GM18868 (cell line): ENCODE results near the gene CDNF.
"Not testable (repeated sequence)": the region's sequence is repeated elsewhere in the genome, so short reads cannot be mapped to it uniquely, and the experiment has no call there.

Experiments
- ATAC-seq: cut with Tn5 transposase; IDR thresholded peaks from one replicate; pipeline ENCODE4 v1.9.1; 2021; ENCODE audit warnings: mild to moderate bottlenecking, moderate library complexity; ENCODE audit not compliant: unreplicated experiment

Gene CDNF

DNA sequence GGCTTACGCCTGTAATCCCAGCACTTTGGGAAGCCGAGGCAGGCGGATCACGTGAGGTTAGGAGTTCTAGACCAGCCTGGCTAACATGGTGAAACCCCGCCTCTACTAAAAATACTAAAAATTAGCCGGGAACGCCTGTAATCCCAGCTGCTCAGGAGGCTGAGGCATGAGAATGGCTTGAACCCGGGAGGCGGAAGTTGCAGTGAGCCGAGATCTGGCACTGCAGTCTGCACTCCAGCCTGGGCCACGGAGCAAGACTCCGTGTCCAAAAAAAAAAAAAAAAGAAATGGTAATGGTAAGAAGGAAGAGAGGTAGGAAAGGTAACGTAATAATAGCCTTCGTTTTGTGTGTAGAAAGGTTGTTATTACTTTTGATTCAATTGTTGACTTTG lies 1.5 kb upstream of the CDNF start:
- no peak for ATAC-seq

DNA sequence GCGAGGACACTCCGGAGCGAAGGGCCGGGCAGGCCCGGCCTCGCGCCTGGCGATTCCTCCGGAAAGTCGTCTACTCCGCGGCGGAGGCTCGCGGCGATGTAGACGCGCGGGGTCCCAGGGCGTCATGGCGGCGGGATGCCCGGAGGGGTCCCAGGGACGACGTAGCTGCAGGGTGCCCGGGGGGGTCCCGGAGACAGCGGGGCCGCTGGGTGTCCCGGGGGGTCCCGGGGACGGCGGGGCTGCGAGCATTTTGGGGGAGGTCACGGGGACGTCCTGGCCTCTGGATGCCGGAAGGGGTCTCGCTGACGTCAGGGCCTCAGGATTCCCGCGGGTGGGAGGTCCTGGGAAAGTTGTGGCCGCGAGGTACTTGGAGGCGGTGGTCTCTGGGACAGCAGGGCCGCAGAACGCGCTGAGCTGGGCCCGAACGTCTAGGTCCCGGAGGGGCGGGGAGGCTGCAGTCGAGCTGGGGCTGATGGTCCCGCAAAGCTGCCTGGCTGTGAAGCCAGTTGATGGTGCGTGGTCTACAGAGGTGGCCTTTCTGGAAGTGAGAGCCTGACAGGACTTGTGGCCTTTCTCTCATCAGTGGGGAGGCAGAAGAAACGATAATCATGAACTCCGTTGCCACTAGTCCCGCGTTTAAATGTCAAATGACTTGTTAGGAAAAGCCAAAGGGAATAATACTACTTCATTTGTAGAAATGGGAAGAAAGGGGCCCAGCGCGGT lies 906 bp upstream of the CDNF start:
- ATAC-seq, result peak; percentile 2

DNA sequence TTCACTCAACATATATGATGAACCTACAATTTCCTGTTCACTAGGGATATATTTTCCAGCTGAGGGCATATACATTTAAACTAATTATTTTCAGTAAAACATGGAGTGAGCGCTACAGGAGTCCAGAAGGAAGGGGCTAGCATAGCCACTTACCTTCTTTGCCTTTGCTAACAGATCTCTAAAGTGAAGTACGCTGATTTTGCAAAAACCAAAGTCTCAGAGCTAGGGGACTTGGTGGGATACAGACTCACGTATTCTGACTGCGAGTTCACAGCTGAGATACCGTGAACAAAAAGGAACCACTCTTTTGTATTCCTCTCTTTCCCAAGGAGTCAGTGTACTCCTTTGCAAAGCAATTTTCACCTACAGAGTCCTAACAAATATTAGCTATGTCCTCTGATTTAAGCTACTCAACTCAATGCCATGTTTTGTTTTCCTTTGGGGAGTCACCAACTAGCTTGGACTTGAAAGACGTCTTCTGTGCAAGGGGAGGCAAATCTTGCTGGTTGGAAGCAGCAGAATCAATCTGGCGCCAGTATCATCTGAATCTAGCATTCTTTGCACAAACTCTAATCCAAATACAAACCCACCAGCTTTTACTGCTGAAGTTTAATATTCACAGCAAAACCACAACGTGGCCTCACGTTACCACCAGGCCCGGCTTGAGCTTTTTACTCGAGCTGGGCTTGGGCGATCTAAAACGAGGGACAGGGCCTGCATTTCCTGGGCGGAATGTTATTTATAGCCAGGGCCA lies 657 bp downstream of the CDNF start:
- no peak for ATAC-seq

DNA sequence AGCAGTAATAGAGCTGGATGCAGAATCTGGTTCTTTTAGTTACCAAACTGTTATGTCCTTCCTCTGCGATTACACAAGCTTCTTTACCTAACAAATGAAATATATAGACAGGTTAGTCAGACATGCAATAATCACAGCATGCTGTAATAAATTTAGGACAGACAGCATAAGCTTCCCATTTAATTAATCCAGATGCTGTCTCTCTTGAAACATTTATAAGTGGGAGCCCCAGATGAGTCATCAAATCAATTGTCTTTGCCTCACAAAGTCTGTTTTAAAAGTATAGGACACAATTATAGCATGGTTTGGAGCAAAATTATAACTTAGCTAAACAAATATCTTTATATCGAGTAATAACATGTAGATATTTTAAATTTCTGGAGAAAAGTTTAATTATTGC lies 1.6 kb downstream of the CDNF start:
- no peak for ATAC-seq

DNA sequence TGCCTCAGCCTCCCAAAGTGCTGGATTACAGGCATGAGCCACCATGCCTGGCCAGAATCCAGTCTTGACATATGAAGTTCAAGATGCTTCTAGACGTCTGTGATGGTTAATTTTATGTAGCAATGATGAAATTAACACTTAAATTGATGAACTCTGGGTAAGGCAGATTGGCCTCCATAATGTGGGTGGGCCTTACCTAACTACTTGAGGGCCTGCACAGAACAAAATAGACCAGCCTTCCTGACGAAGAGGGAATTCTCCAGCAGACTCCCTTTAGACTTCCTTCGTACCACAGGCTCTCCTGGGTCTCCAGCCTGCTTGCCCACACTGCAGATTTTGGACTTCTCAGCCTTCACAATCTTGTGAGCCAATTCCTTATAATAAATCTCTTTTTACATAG lies 4.7 kb downstream of the CDNF start:
- ATAC-seq, result no peak

DNA sequence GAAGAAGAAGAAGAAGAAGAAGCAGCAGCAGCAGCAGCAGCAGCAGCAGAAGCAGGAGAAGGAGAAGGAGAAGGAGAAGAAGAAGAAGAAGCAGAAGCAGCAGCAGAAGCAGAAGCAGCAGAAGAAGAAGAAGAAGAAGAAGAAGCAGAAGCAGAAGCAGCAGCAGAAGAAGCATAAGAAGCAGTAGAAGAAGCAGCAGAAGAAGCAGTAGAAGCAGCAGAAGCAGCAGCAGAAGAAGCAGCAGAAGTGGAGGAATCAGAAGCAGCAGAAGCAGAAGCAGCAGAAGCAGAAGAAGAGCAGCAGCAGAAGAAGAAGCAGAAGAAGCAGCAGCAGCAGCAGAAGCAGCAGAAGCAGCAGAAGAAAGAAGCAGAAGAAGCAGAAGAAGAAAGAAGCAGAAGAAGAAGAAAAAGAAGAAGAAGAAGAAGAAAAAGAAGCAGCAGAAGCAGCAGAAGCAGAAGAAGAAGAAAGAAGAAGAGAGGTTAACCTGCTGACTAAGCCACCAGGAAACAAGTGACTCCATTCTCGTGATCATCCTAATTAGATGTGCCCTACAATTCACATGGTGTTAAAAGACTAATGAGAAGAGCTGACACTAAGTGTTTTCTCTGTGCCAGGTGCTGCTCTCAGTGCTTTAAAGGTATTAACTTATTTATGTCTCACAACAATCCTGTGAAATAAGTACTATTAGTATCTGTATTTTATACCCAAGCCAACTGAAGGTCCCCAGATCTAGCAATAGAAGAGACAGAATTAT lies 11.6 kb downstream of the CDNF start:
- no peak for ATAC-seq

DNA sequence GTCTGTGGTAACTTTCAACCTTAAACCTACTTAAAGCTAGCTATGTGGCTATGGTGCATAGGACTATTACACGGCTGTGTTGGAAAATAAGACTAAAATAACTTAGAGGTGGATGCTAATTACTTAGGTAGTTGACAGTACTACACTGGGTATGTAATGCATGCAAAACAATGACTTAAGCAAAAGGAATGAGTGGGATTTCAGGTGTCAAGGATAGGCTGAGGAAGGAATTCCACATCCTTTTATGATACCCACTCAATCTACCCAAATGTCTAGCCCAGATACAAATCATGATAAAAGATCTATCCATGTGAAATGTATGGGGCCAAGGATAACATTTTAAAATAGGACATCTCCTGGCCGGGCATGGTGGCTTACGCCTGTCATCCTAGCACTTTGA lies 13.9 kb downstream of the CDNF start:
- ATAC-seq, result no peak

DNA sequence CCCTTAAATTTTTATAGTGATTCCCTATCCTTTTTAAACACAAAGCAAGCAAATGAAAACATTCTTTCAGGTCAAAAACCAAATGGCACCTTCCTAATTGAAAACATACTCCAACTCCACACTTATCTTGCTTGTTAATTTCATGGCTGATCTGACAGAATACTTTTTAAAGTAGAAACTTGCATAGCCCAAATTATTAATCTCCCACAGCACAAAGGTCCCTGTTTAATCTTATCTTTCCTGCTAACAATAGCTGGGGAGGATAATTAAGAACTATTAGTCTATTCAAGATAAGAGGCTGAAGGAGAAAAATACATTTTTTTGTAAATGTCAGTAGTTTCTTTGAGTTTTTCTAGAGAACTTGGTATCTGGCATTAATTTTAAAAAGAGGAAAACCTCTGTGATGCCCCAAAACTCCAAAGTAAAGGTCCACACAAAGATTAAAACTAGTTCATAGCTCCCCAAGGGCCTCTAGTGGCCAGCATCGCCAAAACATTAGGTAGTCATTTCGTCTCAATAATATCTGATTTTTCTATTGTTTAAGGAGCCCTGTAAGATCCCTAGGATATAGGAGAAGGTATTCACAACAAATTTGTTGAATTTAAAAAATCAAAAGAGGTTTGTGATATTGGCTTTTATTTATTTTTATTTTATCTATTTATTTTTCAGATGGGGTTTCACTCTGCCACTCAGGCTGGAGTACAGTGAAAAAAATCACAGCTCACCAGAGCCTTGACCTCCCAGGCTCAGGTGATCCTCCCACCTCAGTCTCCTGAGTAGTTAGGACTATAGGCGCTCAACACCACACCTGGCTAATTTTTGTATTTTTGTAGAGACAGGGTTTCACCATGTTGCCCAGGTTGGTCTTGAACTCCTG lies 14.7 kb downstream of the CDNF start:
- ATAC-seq, result no peak

DNA sequence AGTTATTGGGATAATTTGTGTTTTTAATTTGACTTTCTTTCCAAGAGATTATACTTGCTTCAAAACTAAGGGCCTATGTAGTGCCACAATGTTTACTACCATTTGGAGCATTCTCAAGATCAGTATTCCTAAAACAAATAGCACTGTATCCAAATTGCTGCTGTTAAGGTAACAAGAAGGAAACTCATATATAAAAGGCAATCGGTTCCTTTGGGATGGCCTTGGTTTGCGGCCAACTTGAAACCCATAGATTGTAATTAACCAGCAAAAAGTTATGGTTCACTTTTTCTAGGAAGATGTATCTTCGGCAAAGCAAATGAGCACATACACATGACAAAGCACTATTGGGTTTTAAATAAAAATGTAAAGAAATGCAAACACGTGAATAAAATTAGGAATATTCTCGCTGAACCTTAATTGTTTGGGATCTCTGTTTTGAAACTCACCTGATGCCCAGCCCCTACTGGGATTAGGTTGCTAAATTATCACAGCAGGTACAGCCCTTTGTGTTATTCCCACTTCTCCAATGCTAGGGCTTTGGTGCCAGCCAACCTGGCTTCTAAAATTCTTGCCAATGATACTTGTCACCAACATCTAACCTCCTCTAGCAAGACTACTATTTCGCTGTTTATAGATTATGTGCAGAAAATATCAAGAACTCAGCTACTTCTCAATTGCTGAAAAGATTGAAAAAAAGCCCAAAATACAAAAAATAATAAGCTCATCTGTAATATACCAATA lies 16.0 kb downstream of the CDNF start:
- ATAC-seq, result no peak

DNA sequence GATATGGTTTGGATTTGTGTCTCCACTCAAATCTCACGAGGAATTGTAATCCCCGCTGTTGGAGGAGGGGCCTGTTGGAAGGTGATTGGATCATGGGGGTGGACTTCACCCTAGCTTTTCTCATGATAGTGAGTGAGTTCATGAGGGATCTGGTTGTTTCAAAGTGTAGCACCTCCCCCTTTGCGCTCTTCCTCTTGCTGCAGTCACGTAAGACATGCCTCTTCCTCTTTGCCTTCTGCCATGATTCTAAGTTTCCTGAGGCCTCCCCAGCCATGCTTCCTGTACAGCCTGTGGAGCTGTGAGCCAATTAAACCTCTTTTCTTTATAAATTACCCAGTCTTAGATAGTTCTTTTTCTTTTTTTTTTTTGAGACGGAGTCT lies 17.1 kb downstream of the CDNF start:
- ATAC-seq, result no peak

DNA sequence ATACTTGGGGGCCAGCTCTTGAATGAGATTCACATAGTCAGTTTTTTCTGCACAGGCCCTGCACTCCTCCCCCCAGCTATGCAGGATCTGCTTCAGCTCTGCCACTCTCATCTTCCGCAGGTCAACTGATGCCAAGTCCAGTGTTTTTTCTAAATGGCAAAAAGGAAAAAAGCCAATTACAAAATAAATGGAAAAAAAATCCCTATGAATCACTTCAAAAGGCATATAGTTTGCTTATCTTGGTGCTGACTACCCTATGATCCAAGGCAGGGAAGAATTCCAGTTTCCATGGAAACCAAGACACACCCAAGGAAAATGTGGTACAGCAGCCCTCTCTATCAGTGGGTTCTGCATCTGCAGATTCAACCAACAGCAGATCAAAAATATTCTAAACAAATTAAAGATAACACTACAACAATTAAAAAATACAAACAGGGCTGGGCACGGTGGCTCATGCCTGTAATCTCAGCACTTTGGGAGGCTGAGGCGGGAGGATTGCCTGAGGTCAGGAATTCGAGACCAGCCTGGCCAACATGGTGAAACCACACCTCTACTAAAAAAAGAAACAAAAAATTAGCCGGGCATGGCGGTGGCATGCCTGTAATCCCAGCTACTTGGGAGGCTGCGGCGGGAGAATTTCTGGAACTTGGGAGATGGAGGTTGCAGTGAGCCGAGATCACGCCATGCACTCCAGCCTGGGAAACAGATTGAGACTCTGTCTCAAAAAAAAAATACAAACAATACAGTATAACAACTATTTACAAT lies 17.6 kb downstream of the CDNF start:
- no peak for ATAC-seq

DNA sequence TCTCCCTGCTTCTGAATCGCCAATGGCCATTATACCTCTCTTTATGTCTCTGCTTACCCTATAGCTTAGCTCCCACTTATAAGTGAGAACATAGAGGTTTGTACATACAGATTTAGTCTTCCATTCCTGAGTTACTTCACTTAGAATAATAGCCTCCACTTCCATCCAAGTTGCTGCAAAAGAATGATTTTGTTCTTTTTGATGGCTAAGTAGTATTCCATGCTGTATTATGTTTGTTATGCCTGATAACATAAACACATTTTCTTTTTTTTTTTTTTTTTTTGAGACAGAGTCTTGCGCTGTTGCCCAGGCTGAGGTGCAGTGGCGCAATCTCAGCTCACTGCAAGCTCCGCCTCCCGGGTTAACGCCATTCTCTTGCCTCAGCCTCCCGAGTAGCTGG lies 21.1 kb downstream of the CDNF start:
- ATAC-seq, result not testable (repeated sequence)

DNA sequence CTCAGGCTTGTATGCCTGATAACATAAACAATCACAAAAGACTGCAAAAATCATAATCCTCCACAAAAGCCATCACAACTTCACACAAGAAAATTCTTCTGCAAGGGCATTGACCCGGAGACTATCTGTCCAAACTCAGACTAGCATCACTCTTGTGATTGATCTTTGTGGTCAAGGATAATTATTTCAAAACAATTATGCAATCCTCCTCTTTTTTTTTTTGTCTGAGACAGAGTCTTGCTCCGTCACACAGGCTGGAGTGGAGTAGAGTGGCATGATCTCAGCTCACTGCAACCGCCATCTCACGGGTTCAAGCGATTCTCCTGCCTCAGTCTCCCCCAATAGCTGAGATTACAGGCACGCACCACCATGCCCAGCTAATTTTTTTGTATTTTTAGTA lies 22.2 kb downstream of the CDNF start:
- no peak for ATAC-seq

DNA sequence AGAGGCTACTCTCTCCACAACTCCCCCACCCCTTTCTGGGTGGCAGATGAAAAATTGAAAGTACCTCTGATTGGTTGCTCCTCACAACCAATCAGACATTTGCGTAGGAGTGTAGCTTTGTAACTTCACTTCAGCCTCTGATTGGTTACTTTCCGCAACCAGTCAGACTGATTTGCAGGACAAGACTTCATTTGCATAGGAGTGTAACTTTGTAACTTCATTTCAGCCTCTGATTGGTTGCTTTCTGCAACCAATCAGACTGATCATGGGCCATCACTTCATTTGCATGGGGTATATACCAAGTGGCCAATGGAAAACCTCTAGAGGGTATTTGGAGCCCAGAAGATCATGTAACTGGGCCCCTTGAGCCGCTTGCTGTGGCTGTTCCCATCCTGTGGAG lies 25.6 kb downstream of the CDNF start:
- ATAC-seq, result no peak

DNA sequence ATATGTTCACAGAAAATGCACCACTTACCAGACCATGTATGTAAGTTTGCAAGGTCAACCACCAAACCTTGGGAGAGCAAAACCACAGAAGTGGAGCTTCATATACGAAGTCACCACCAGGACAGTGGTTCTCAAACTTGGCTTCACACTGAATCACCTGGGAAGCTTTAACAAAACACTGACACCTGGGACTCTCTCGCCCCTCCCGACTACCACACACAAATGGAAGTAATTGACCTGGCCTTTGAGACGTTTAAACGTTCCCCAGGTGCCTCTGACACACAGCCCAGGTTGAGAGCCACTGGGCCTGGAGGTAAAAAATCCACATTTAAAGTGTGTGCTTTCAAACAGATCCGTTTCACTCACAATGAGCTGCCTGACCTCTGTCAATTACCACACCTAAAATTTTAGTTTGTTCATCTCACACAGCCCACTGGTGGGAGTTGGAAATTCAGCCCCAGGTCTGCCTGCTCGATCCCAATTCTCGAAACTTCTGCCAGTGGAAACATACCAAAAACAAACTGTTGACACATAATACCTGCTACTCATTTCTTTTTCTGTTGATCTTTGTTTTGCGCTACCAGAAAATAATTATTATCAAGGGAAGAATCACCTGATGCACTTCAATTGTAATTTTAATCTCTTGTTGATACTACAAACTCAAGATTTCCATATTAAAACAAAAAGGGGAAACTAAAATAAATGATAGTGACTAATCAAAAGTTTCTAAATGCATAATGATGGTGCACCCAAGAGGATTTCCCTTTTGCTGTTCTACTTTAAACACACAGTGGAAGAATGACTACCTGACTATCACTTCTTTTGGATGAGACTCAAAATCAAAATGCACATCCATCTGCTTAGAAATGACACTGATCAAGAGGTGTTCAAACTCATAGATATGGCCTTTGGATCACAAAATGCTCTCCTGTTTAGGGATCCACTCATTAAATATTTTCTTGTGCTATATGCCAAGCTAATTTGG lies 26.6 kb downstream of the CDNF start:
- no peak for ATAC-seq

DNA sequence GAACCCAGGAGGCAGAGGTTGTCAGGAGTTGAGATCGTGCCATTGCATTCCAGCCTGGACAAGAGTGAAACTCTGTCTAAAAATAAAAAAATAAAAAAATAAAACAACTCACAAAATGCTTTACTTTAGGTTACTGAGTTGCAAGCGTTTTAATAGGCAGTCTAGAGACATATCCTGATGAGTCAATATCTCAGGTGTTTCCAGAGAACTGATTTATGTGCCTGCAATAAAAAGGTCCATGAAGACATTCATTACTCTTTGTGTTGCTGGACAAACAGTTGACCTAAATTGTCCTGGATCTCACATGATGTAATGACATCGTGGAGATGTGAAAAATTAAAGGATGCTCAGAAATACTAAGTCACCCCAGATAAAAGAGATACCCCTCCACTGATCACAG lies 31.5 kb downstream of the CDNF start:
- no peak for ATAC-seq

DNA sequence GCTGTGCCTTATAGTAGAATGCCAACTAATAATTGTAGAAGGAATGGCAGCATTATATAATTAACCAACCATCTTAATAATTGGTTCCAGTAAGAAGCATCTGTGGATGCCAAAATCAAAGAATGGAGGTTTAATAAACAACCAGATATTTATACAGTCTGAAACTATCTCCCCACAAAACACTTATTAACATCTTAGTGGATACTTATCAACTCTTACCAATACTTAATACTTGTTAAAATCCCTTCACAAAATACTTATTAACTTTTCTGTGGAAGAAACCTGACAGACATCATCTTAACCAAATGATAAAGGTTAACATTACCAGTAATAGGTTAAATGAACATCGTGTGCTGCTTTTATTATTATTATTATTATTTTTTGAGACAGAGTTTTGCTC lies 34.0 kb downstream of the CDNF start:
- ATAC-seq, result no peak

DNA sequence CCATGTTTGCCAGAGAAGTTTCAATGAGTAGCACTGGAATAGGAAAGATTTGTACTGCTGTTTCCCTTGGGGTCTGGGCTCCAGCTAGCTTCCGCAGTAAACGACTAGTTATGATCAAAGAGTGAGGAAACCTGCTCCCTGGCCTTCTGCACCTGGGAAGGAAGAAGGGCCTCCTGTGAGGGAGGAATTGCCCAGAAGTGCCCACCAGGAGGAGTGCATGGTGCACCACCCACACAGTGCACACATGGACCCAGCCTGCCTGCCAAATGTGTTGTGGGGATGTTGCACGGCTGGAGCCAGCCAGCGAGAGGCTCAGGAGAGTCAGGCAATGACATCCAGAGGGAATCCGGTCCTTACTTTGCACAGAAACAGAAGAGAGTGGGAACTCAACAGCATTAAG lies 36.1 kb downstream of the CDNF start:
- no peak for ATAC-seq
